ENCODE data around the gene GRAMD1A. TPM values are rescaled to one million over a fixed set of nuclear protein-coding genes. Genes with fewer than 3 reads are reported as not detected.
A peak's percentile ranks its signal among the peaks of the same experiment; 100 is the strongest.
"Not testable (repeated sequence)": the region's sequence is repeated elsewhere in the genome, so short reads cannot be mapped to it uniquely, and the experiment has no call there.

Gene GRAMD1A
- total and polyA plus RNA-seq, 8 donors, result 92.7 to 137 (median 116) TPM

DNA sequence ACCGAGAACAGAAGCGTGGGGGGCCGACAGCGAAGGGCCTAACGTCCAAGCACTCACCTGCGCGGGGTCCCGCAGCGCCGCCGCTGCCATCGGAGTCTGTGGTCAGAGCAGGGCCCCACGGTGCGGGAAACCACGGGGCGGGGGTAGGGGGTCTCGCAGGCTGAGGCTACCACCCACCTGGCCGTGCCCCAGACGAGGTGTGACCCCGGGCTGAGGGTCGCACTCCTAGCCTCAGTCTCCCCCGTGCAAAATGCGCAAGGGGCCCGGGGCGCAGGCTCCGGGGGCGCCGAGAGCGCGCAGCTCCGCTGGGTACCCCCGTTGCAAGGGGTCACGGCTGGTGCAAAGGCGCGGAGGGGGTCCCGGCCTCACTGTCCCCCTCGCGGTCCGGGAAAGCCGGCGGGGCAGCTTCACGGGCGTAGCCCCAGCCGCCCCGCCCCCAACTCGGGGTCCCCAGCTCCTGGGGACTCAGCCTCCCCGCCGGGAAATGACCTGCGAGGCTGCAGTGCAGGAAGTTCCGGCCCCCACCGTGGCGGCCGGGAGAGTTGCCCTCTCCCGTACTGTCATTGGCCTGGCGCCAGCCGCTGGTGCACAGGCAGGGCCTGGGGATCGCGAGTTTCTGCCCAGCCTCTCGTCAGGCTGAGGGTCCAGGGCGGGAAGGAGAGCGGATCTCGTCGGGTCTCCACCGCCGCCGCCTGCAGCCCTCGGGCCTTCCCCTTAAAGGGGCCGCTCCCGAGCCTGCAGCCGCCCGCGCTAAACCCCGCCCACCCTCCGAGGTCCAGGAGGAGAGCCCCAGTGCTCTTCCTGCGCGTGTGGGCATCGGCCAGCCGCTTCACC, 36.3 kb upstream of the GRAMD1A start, which contains the start of gene ZNF792:
TSS of gene ZNF792 (minus strand) at position 657 of the 834 bp plus-strand sequence. CDS start at position 90, 567 bp downstream.
- Histone ChIP-seq H3K27me3 (no peaks in the 10 kb centered on the region), H3K36me3 (peaks cover 0 to 26% of the 10 kb centered on the region in 2 donors), H3K9me3 (peaks cover 3 to 33% of the 10 kb centered on the region in 2 donors), H3K4me1 (peaks cover 5 to 22% of the 10 kb centered on the region in 2 donors), H3K27ac (peak within 1 kb of the TSS; percentile 51 to 84), H3K4me3 (peak within 1 kb of the TSS; percentile 86 to 96)
- TF ChIP-seq, protein P1, sequence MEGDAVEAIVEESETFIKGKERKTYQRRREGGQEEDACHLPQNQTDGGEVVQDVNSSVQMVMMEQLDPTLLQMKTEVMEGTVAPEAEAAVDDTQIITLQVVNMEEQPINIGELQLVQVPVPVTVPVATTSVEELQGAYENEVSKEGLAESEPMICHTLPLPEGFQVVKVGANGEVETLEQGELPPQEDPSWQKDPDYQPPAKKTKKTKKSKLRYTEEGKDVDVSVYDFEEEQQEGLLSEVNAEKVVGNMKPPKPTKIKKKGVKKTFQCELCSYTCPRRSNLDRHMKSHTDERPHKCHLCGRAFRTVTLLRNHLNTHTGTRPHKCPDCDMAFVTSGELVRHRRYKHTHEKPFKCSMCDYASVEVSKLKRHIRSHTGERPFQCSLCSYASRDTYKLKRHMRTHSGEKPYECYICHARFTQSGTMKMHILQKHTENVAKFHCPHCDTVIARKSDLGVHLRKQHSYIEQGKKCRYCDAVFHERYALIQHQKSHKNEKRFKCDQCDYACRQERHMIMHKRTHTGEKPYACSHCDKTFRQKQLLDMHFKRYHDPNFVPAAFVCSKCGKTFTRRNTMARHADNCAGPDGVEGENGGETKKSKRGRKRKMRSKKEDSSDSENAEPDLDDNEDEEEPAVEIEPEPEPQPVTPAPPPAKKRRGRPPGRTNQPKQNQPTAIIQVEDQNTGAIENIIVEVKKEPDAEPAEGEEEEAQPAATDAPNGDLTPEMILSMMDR (IDR thresholded peaks at IDR 0.05), result no peak
- intact Hi-C loops (cut with DNase I), result no loop called here
- DNase-seq (peak in 3 of 4 donors; percentile 61 to 94 (median 76)), ATAC-seq (peak; percentile 92)

- H3K27ac ChIP-seq, result no peak overlapping the region
- ATAC-seq (no peak), DNase-seq (no peak)
- H3K4me3 ChIP-seq, result peak overlapping the region in 1 of 2 donors; percentile 86
- intact Hi-C loops (cut with DNase I), result no loop called here
- peaks cover 0 to 18% of the 10 kb centered on the region in 2 donors for H3K36me3 ChIP-seq
- TF ChIP-seq, protein P1 (IDR thresholded peaks at IDR 0.05), result no peak
- H3K27me3 ChIP-seq, result no peaks in the 10 kb centered on the region
- H3K9me3 ChIP-seq, result peaks cover 0 to 25% of the 10 kb centered on the region in 2 donors
- H3K4me1 ChIP-seq, result peaks cover 5 to 22% of the 10 kb centered on the region in 2 donors
Observed at GRCh38 chr19:34964598-34964997, 35.5 kb upstream of the GRAMD1A start.

DNA sequence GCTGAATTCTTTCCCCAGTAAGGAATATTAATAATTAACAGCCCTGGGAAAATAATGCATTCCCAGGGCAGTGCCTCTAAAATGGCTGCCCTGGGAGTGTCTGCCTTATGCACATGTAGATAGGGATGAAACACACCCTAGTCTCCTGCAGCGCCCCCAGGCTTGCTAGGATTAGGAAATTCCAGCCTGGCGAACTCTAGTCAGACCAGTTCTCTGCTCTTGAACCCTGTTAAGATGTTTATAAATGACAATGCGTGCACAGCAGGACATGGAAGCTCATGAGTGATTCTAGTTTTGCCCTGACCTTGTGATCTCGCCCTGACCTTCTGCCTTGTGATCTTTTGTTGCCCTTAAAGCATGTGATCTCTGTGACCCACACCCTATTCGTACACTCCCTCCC, 34.6 kb upstream of the GRAMD1A start:
- Histone ChIP-seq H3K9me3 (peaks cover 0 to 16% of the 10 kb centered on the region in 2 donors), H3K4me1 (peaks cover 5 to 22% of the 10 kb centered on the region in 2 donors)
- DNase-seq; ATAC-seq; H3K27me3 ChIP-seq; intact Hi-C loops (cut with DNase I); H3K4me3 ChIP-seq; H3K27ac ChIP-seq; H3K36me3 ChIP-seq: not testable (repeated sequence)

DNA sequence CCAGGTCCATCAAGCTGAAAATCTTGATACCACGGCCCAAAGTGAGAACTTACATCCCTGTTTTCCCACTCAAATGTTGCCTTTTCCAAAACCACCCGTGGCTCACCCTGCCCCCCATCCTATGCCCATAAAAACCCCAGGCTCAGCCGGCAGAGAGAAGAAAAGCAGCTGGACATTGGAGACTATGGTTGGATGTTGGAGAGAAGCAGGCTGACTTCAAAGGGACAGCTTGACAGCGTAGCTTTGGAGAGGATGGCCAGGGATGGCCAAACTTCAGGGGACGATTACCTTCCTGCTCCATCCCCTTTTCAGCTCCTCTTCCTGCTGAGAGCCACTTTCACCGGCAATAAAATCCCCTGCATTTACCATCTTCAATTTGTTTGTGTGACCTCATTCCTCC, 32.6 kb upstream of the GRAMD1A start:
- intact Hi-C loops (cut with DNase I), result no loop called here
- Histone ChIP-seq H3K9me3 (peaks cover 0 to 5% of the 10 kb centered on the region in 2 donors), H3K36me3 (no peaks in the 10 kb centered on the region), H3K4me1 (peaks cover 5 to 12% of the 10 kb centered on the region in 2 donors), H3K27me3 (no peaks in the 10 kb centered on the region), H3K4me3 (no peak overlapping the region), H3K27ac (no peak overlapping the region)
- ATAC-seq (no peak), DNase-seq (no peak)
- TF ChIP-seq, protein P1 (IDR thresholded peaks at IDR 0.05), result no peak

DNA sequence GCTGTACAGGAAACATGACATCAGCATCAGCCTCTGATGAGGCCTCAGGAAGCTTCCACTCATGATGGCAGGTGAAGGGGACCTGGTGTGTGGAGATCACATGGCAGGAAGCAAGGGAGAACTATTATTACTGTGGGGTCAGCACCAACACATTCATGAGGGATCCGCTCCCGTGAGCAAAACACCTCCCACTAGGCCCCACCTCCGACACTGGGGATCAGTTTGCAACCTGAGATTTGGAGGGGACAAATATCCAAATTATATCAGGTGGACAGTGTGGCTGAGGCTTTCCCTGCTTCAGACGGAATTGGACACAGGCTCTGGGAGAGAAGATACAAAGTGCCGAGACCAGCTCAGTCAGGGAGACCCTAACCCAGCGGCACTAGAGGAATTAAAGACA, 30.4 kb upstream of the GRAMD1A start:
- Histone ChIP-seq H3K27me3 (no peaks in the 10 kb centered on the region), H3K27ac (no peak overlapping the region), H3K4me1 (peaks cover 0 to 13% of the 10 kb centered on the region in 2 donors), H3K4me3 (no peak overlapping the region), H3K9me3 (peaks cover 0 to 5% of the 10 kb centered on the region in 2 donors), H3K36me3 (no peaks in the 10 kb centered on the region)
- no peak for DNase-seq
- intact Hi-C loops (cut with DNase I), result loop anchor here in 1 of 2 donors (5.0 kb wide), 1 partner anchor 43 kb away; no protein-coding TSS in a partner anchor
- TF ChIP-seq, protein P1 (IDR thresholded peaks at IDR 0.05), result no peak
- no peak for ATAC-seq

DNA sequence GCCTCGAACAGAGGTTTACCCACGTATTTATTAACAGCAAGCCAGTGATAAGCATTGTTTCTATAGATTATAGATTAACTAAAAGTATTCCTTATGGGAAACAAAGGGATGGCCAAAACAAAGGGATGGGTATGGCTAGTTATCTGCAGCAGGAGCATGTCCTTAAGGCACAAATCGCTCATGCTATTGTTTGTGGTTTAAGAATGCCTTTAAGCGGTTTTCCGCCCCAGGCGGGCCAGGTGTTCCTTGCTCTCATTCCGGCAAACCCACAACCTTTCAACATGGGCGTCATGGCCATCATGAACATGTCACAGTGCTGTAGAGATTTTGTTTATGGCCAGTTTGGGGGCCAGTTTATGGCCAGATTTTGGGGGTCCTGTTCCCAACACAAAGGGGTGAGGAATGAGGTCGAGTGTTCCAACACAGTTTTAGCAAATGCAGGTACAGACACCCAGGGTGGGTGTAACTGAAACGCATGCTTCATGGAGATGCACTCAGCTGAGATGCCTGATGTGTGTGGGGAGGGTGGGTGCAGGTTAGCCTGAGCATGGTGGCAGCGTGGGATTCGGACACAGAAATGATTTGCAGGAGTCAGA, 29.8 kb upstream of the GRAMD1A start:
- not testable (repeated sequence) for DNase-seq, H3K27me3 ChIP-seq, H3K4me3 ChIP-seq, H3K27ac ChIP-seq, H3K9me3 ChIP-seq, H3K36me3 ChIP-seq, ATAC-seq
- intact Hi-C loops (cut with DNase I), result loop anchor here in 1 of 2 donors (5.0 kb wide), 1 partner anchor 42 kb away; no protein-coding TSS in a partner anchor
- H3K4me1 ChIP-seq, result peaks cover 0 to 18% of the 10 kb centered on the region in 2 donors
